ENCODE data around the gene ZNF761. TPM values are rescaled to one million over a fixed set of nuclear protein-coding genes. Genes with fewer than 3 reads are reported as not detected.

The ZNF761 gene
- total RNA-seq, result 10.1 and 11.0 TPM in 2 replicates

DNA sequence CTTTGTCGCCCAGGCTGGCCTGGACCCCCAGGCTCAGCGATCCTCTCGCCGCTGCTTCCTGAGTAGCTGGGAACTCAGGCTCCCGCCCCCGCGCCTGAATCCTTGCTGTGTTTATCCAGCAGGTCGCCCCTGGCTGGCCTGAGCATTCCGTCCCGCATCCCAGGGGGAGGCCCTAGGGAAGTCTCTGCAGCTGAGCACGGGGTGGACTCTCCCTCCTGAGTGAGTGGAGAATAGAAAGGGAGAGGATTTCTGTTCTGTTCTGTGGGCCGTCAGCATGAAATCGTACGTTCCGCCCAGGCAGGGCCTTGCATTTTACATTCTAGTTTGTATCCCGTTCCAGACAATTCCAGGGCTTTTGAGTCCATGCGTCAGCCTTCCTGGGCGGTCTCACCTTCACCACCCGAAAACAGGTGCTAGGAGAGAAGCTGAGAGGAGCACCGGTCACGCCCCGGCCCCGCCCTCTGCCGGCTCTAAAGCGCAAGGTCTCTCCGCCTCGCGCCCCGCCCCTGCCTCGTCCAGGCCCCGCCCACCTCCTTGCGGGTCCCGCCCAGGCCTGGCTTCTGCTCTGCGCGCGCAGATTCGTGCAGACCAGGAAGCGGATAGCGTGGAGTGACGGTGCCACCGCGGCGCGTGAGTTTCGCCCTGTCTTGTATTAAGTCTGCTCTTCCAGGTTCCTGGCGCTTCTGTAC, at the start of gene ZNF761:
ZNF761 (plus strand) TSS at position 586 of the 689 bp plus-strand sequence. CDS start 15,285 bp downstream, outside the sequence.

GRCh38 chr19:53394974-53395839, 36.6 kb upstream of the ZNF761 start, which contains the start of gene ZNF765:
TSS of gene ZNF765 (plus strand) at chr19:53395149. CDS start at chr19:53398016, 2,867 bp downstream.

GRCh38 chr19:53467485-53468262, 35.9 kb downstream of the ZNF761 start, which contains the start of gene ZNF813:
TSS of gene ZNF813 (plus strand) at chr19:53467733. CDS start at chr19:53483823, 16,090 bp downstream.

Small RNA genes lying within 50 kb of the gene (small RNA-seq; reads per million reads assigned to genes)
- not detected for gene RPL39P36 (ENCODE audit: low replicate concordance)

Other genes starting within 250 kb of the ZNF761 start
- 2.6 and 3.1 TPM in 2 replicates for gene ZNF665, start 238.6 kb upstream of the ZNF761 start, total RNA-seq
- gene ZNF677, start 177.1 kb upstream of the ZNF761 start, total RNA-seq, result 22.5 and 26.7 TPM in 2 replicates
- not detected in 2 replicates for gene VN1R2, start 173.7 kb upstream of the ZNF761 start, total RNA-seq
- not detected in 2 replicates for gene VN1R4, start 164.3 kb upstream of the ZNF761 start, total RNA-seq
- 5.0 and 8.3 TPM in 2 replicates for gene ZNF845, start 98.2 kb upstream of the ZNF761 start, total RNA-seq
- 3.1 and 11.6 TPM in 2 replicates for gene ZNF525, start 66.3 kb upstream of the ZNF761 start, total RNA-seq
- 7.4 and 13.0 TPM in 2 replicates for gene ZNF765, start 36.8 kb upstream of the ZNF761 start, total RNA-seq
- gene ZNF813, start 35.7 kb downstream of the ZNF761 start, total RNA-seq, result 2.0 and 2.2 TPM in 2 replicates
- 11.0 and 14.4 TPM in 2 replicates for gene ZNF331, start 106.2 kb downstream of the ZNF761 start, total RNA-seq
- not detected in 2 replicates for gene DPRX, start 200.0 kb downstream of the ZNF761 start, total RNA-seq